Fibroblast of lung (primary cell): Measurements from ENCODE around the gene SLC25A3.

Experiments used
- CTCF ChIP-seq, 2 donors: IDR thresholded peaks in 1 of 2; conservative IDR thresholded peaks in 1 of 2; 1 replicate in 1 of 2; 2 replicates in 1 of 2; pipeline ENCODE4 v1.5.1; 2011 to 2012; ENCODE audit warnings: low read length in 2 of 2, control low read depth in 1 of 2, inconsistent platforms in 1 of 2, low read depth in 1 of 2, mild to moderate bottlenecking in 1 of 2
- EZH2 ChIP-seq: IDR thresholded peaks from 2 replicates; pipeline ENCODE4 v1.5.1; 2012; ENCODE audit warnings: low read length, control low read depth, mild to moderate bottlenecking; ENCODE audit errors: missing control alignments

GRCh38 chr12:98594050-98594835 lies 757 bp downstream of the SLC25A3 start:
- TF ChIP-seq EZH2 (no peak), CTCF (conservative IDR thresholded peaks at IDR 0.05 in 1 of 2, IDR thresholded peaks at IDR 0.05 in 1 of 2; ENCODE audit: low read depth in 1 of 2, low read length in 2 of 2) (no peak)
